GM11168 (cell line): ENCODE data around the gene CKAP2.
"Not testable (repeated sequence)": the region's sequence is repeated elsewhere in the genome, so short reads cannot be mapped to it uniquely, and the experiment has no call there.

Source experiments
- in situ Hi-C: fragments of 300-500 bp; cut with MboI; formaldehyde crosslinking; loops from one replicate; pipeline ENCODE4 v1.12.0; 2022; ENCODE audit warnings: low sequenced_read_pairs; ENCODE audit not compliant: unreplicated experiment

Gene CKAP2

GRCh38 chr13:52451135-52451804 is 4.0 kb upstream of the CKAP2 start:
- in situ Hi-C loops: no loop called here

DNA sequence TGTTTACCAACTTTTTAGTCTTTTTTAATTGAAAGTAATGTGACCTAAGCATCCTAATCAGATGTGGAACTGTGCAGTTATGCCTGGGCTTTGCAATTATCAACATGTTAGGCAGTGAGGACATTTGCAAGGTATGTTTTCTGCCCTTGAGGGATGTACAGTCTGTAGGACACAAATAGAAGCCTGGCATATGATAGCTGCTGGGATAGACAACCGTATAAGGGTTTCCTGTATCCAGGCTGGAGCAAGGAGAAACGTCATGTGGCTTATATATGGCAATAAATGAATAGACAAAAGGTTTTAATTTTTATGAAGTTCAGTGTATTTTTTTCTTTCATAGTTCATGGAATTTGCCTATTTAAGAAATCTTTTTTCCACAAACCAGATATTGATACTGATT is 2.8 kb upstream of the CKAP2 start:
- in situ Hi-C loops: no loop called here

DNA sequence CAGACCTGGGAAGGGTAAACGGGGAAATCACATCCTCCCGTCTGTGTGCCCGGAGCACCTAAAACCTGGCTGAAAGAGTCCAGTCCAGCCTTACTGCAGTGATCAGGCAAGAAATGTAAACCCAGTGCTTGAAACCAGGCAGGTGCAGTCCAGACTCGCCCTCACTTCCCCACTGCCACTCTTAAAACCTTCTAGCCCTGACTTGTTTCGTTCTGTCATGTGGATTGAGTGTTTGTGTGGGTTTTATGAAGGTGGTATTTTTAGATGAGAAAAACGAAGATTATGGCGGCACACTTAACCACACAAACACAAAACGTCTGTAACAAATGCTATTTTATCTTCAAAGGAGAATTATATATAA is 839 bp upstream of the CKAP2 start:
- in situ Hi-C loops: no loop called here

- in situ Hi-C loops: no loop called here
Observed at GRCh38 chr13:52455677-52456041, 381 bp downstream of the CKAP2 start.

GRCh38 chr13:52459668-52460067 is 4.4 kb downstream of the CKAP2 start:
- in situ Hi-C loops: no loop called here

DNA sequence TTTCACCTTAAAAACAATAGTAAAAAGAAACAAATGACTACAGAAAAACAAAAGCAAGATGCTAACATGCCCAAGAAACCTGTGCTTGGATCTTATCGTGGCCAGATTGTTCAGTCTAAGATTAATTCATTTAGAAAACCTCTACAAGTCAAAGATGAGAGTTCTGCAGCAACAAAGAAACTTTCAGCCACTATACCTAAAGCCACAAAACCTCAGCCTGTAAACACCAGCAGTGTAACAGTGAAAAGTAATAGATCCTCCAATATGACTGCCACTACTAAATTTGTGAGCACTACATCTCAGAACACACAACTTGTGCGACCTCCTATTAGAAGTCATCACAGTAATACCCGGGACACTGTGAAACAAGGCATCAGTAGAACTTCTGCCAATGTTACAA is 6.0 kb downstream of the CKAP2 start:
- in situ Hi-C loops: no loop called here

GRCh38 chr13:52463526-52463925 is 8.2 kb downstream of the CKAP2 start:
- in situ Hi-C loops: no loop called here

DNA sequence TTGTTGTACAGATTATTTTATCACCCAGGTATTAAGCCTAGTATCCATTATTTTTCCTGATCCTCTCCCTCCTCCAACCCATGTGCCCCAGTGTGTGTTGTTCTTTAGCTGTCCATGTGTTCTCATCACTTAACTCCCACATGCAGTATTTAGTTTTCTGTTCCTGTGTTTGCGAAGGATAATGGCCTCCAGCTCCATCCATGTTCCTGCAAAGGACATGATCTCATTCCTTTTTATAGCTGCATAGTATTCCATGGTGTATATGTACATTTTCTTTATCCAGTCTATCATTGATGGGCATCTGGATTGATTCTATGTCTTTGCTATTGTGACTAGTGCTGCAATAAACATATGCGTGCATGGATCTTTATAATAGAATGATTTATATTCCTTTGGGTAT is 13.2 kb downstream of the CKAP2 start:
- in situ Hi-C loops: not testable (repeated sequence)

- in situ Hi-C loops: not testable (repeated sequence)
Observed at GRCh38 chr13:52480677-52481428, 25.6 kb downstream of the CKAP2 start.

DNA sequence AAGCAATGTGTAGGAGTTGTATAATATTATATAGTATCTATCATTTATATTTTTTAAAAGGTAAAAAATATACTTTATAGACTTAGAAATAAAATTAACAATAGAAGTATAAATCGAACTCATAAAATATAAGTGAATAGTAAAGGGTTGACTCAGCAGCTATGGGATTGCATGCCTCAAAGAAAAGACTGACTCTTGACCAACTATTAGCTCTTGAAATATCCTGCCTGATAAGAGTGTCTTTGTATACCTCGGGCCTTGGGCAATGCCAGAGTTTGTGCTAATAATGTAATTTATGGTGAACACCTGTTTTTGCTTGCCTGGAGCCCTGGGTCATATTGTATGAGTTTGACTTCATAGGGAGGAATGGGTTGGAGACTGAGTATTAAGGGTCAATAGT is 31.8 kb downstream of the CKAP2 start:
- in situ Hi-C loops: not testable (repeated sequence)

DNA sequence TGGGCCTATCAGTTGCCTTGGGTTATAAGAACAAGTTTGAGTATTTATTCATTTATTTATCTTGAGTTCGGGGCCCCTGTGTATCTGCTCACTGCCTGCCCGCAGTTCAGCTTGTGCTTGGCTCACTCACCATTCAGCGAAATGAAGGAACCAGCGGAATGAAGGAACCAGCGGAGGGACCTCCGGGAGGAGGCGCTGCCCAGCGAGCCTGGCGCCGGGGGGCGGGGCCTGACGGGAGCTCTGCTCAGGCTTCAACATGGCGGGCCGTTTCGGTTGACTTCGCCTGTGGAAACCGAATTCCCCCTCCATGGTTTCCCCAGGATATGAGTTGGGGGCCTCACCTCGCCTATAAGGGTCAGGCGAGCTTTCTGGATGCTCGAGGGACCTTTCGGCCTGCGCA is 33.5 kb downstream of the CKAP2 start:
- in situ Hi-C loops: not testable (repeated sequence)

DNA sequence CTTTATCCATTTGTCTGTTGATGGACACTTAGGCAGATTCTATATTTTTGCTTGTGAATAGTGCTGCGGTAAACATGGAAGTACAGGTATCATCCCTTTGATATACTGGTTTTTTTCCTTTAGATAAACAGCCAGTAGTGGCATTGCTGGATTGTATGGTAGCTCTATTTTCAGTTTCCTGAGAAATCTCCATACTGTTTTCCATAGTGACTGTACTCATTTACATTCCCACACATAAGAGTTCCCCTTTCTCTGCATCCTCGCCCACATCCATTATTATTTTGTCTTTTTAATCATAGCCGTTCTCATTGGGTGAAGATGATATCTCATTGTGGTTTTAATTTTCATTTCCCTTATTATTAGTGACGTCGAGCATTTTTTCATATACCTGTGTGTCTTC is 35.7 kb downstream of the CKAP2 start:
- in situ Hi-C loops: loop anchor here (10.0 kb wide), 1 partner anchor 166 kb away; no protein-coding TSS in a partner anchor

DNA sequence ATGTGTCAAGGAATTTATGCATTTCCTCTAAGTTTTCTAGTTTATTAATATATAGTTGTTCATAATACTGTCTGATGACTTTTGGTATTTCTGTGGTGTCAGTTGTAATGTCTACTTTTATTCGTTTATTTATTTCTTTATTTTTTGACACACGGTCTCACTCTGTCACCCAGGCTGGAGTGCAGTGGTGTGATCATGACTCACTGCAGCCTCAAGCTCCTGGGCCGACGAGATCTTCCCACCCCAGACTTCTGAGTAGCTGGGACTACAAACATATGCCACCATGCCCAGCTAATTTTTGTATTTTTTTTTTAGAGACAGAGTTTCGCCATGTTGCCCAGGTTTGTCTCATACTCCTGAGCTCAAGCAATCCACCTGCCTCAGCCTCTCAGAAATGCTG is 39.0 kb downstream of the CKAP2 start:
- in situ Hi-C loops: loop anchor here (10.0 kb wide), 1 partner anchor 169 kb away; no protein-coding TSS in a partner anchor

GRCh38 chr13:52497979-52498378 is 42.7 kb downstream of the CKAP2 start:
- in situ Hi-C loops: loop anchor here (10.0 kb wide), 1 partner anchor 173 kb away; no protein-coding TSS in a partner anchor

DNA sequence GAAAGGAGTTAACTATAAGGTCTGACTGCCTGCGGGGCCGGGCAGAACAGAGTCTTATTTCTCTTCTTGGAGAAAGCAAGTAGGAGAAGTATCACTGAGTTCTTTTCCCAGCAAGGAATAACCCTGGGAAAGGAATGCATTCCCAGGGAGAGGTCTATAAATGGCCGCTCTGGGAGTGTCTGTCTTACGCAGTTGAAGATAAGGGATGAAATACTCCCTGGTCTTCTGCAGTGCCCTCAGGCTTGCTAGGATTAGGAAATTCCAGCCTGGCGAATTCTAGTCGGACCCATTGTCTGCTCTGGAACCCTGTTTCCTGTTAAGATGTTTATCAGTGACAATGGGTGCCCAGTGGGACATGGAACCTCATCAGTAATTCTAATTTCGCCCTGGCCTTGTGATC is 47.0 kb downstream of the CKAP2 start:
- in situ Hi-C loops: not testable (repeated sequence)

DNA sequence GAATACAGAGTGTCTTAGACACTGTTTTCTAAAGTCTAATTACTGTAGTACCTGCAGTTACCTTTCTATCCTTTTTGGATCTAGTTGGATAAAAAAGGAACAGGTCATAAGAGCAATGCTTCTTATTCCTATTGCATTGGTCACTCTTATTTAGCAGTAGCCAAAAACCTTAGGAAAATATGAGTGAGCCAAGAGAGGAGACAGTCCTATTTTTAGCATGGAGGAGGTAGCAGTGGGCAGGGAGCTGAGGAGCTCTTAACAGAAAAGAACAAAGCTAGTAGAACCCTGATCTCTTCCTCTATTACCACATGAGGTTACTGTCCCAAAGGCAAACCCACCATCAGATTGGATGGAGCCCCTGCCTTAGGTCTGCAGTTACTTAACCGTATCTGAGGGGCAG is 50.6 kb downstream of the CKAP2 start:
- in situ Hi-C loops: loop anchor here (5.0 kb wide), 1 partner anchor 204 kb away; no protein-coding TSS in a partner anchor

DNA sequence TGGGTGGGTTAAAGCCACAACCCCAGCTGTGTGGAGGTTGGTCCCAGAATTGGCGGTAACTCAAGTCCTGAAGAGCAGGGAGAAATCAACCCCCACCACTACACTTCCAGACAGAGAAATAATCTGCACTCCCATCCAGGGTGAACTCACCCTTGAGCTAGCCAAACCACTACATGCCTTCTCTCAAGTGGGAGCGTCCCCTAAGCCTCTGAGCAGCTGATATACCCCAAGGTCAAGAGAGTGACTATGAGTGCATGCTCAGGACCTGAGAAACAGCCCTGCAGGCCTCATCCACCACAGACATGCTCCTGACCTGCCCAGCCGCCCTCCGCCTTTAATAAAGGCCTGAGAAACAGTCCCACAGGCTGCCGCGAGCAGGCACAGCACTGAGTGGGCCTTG is 54.3 kb downstream of the CKAP2 start:
- in situ Hi-C loops: loop anchor here (5.0 kb wide), 1 partner anchor 207 kb away; no protein-coding TSS in a partner anchor

DNA sequence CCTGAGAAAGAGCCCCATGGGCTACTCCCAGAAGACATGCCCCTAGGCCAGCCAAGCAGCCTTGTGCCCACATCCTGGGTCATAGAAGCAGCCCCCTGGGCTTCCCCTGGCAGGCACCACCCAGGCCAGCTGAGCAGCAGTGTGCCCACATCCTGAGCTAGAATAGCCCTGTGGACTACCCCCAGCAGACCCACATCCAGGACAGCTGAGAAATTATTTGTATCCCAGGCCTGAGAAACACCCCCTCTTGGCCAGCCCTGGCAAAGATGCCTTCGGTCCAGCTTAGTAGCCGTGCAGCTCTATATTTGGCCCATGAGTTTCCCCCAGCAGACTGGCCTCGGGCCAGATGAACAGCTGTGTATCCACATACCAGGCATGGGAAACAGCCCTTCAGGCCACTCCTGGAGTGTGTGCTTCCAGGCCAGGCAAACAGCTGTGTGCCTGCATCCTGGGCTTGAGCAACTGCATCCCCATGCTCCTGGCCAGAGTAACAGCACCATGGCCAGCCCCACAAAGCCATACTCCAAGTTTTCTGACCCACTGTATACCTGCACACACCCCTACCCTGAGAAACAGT is 55.0 kb downstream of the CKAP2 start:
- in situ Hi-C loops: not testable (repeated sequence)

- in situ Hi-C loops: not testable (repeated sequence)
Observed at GRCh38 chr13:52511598-52511997, 56.3 kb downstream of the CKAP2 start.

DNA sequence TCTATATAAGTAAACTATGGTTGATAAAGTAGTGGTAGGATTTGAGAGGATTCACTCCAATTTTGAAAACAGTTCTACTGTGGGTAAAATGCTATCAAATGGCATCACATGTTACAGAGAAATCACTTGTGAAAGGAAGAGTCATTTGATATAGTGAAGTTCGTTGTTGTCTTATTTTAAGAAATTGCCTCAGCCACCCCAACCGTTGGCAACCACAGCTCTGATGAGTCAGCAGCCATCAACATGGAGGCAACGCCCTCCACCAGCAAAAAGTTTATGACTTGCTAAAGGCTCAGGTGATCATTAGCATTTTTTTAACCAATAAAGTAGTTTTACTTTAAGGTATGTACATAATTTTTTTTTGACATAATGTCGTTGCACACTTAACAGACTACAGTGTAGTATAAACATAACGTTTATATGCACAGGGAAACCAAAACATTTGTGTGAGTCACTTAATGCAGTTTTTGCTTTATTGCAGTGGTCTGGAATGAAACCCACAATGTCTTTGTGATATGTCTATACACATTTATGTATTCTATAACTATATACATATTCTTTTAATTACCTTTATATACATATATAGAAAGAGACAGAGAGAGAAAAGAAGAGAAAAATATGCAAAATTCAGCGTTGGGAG is 58.8 kb downstream of the CKAP2 start:
- in situ Hi-C loops: not testable (repeated sequence)

DNA sequence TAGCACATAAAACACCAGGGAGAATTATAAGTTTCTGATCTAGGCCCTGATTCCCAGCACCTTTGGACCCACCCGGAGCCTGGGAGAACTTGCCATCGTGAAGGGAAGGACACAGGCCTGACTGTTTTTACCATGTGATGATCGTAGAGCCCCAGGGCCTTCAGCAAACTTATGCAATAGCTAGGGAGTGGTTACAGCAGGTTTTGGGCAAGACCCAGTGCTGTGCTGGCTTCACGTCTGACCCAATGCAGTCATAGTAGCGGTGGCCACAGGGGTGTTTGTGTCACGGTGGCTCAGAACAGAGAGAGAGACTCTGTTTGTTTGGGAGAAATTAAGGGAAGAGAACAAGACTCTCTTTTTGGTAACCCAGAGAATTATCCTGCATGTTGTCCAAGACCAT is 68.0 kb downstream of the CKAP2 start:
- in situ Hi-C loops: not testable (repeated sequence)
